T-helper 2 cell treated with Interferon-gamma antibody and Interleukin-4, amounts not matched to agents 5 μg/mL and 100 μg/mL, for 36 hours (primary cell): ENCODE measurements around the gene MIAT.
A peak's percentile ranks its signal among the peaks of the same experiment; 100 is the strongest.

Experiments used
- DNase-seq: peaks from one replicate; pipeline ENCODE4 v3.0.0; 2021; ENCODE audit warnings: low spot score
- H3K27ac Mint-ChIP-seq: one replicate; pipeline ENCODE4 v1.8.0; 2021; ENCODE audit warnings: mild to moderate bottlenecking, mixed read lengths
- H3K27me3 Mint-ChIP-seq: one replicate; pipeline ENCODE4 v1.8.0; 2021; ENCODE audit warnings: low read depth, mixed read lengths
- H3K36me3 Mint-ChIP-seq: one replicate; pipeline ENCODE4 v1.8.0; 2021; ENCODE audit warnings: low read depth, mixed read lengths
- H3K4me1 Mint-ChIP-seq: one replicate; pipeline ENCODE4 v1.8.0; 2021; ENCODE audit warnings: low read depth, mixed read lengths
- H3K4me3 Mint-ChIP-seq: one replicate; pipeline ENCODE4 v1.8.0; 2022; ENCODE audit warnings: mild to moderate bottlenecking, moderate library complexity, mixed read lengths
- H3K9me3 Mint-ChIP-seq: one replicate; pipeline ENCODE4 v1.8.0; 2021; ENCODE audit warnings: mixed read lengths

The MIAT gene

DNA sequence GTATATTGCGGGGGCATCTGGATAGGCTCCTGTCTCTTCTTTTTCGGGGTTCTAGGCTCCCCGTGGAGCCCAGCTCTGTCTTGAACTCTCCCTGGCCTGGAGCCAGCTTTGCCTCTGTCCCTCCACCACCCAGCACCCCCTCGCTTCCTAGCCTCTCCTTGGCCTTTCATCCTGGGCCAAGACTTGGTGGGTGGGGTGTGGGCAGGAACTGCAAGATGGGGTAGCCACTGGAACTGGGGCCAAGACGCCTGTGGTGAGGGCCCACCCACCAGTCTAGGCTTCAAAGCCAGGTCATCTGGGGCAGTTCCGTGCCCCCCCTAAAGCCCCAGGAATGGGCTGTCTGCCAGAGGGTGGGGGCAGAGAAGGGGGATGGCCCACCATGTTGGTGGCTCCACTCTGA lies 37.9 kb upstream of the MIAT start:
- Mint-ChIP-seq H3K27ac (no peak overlapping the region), H3K9me3 (no peaks in the 10 kb centered on the region), H3K36me3 (no peaks in the 10 kb centered on the region), H3K4me1 (peaks cover 6% of the 10 kb centered on the region), H3K27me3 (peaks cover 2% of the 10 kb centered on the region), H3K4me3 (no peak overlapping the region)
- DNase-seq, result no peak

DNA sequence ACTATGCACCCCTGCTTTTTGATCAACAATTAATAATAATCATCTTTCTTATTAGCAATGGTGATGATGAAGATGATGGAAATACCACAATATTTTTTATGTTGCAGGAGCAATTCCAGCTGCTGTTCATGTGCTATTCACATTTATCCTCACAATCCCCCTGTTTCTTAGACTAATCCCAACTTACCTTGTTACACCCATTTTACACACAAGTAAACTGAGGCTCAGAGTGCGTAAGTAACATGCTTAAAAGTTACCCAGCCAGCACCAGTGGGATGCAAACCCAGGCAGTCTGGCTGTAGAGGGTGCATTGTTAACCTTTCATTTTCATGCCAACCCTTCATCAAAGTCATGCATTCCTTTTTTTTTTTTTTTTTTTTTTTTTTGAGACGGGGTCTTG lies 37.2 kb upstream of the MIAT start:
- no peaks in the 10 kb centered on the region for H3K36me3 Mint-ChIP-seq
- DNase-seq, result no peak
- H3K27ac Mint-ChIP-seq, result no peak overlapping the region
- H3K4me1 Mint-ChIP-seq, result peaks cover 5% of the 10 kb centered on the region
- peaks cover 2% of the 10 kb centered on the region for H3K27me3 Mint-ChIP-seq
- no peak overlapping the region for H3K4me3 Mint-ChIP-seq
- H3K9me3 Mint-ChIP-seq, result no peaks in the 10 kb centered on the region

DNA sequence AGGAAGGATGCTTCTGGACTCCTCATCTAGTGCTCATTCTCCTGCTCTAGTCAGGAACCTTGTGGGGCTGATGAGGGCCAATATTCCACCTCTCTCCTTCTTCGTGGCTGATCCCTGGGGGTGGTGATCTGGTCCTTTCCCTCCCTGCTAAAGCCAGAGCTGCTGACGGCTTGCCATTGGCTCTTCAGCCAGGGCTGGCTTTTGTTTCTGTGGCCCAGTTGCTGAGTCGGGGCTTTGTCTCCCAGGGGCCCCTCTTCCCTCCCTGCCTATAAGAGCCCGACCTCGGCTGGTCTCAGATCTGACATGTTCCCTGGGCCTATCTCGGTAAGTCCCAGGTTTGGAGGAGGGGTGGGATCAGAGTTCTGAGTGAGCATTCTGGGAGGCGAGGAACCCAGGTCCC lies 35.7 kb upstream of the MIAT start, which contains the start of gene CRYBA4:
TSS of gene CRYBA4 (plus strand) at position 301 of the 400 bp plus-strand sequence. CDS start 634 bp downstream, outside the sequence.
- no peak within 1 kb of the TSS for H3K27ac Mint-ChIP-seq
- H3K36me3 Mint-ChIP-seq, result no peaks in the 10 kb centered on the region

DNA sequence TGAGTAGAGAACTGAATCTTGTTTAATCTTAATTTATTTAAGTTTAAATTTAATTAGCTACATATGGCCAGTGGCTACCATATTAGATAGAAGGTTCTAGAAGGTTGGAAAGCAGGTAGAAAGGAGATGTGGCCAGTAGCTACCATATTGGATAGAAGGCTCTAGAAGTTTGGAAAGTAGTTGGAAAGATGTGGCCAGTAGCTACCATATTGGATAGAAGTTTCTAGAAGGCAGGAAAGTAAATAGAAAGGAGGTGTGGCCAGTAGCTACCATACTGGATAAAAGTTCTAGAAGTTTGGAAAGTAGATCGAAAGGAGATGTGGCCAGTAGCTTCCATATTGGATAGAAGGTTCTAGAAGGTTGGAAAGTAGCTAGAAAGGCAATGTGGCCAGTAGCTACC lies 33.4 kb upstream of the MIAT start:
- Mint-ChIP-seq H3K27me3 (peaks cover 2% of the 10 kb centered on the region), H3K36me3 (no peaks in the 10 kb centered on the region), H3K9me3 (no peaks in the 10 kb centered on the region), H3K4me3 (no peak overlapping the region), H3K4me1 (peaks cover 5% of the 10 kb centered on the region), H3K27ac (no peak overlapping the region)
- DNase-seq, result no peak

More for the DNA sequence above, 35.7 kb upstream of the MIAT start, which contains the start of gene CRYBA4:
- Mint-ChIP-seq H3K4me3 (no peak within 1 kb of the TSS), H3K27me3 (peaks cover 2% of the 10 kb centered on the region), H3K4me1 (peaks cover 5% of the 10 kb centered on the region), H3K9me3 (no peaks in the 10 kb centered on the region)
- DNase-seq, result no peak

DNA sequence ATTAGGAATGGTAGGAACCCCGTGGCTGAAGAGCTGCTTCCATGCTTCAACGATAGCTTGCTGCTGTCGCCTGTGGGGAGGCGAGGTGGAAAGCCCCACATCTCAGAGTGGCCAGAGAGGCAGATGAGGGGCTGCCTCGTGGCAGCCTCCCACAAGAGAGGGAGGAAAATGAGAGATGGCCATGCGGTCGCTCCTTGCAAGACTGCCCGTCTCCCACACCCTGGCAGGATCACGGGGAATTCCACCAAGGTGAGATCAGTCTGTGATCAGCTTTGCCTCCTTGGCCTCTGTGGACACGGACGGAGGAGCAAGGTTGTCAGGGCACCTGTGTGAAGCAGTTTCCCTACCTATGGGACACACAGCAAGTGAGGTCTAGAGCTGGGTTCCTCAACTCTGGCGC lies 32.6 kb upstream of the MIAT start:
- Mint-ChIP-seq H3K9me3 (no peaks in the 10 kb centered on the region), H3K27me3 (peaks cover 2% of the 10 kb centered on the region), H3K4me1 (peaks cover 5% of the 10 kb centered on the region), H3K27ac (no peak overlapping the region), H3K4me3 (no peak overlapping the region), H3K36me3 (no peaks in the 10 kb centered on the region)
- DNase-seq, result no peak

DNA sequence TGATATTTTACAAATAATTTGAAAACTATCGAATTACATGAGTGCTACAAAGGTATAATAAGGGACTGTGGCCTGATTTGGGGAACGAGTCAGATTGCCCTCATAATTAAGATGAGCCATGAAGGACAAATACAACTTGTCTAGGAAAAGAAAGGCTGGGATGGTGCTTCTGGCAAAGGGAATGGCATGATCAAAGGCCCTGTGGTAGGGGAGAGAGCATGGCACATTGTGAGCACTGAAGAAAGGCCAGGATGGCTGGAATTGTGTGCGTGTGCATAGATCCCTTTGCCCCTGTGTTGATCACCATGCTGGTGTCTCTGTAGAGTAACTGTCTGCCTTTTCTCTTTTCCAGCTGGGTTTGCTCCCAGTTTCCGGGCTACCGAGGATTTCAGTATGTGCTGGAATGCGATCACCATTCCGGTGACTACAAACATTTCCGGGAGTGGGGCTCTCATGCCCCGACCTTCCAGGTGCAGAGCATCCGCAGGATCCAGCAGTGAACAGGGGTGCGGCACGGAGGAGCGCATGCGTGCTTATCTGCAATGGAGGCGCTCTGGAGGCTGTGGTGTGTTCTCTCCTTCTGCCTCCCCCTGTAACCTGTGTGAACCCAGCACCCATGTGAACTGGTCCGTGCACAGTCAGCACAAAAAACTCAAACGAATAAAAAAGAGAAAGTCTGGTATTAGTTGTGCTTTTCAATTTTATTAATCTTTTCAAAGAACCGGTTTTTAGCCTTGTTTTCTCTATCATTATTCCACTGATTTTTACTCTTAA lies 27.2 kb upstream of the MIAT start:
- H3K36me3 Mint-ChIP-seq, result no peaks in the 10 kb centered on the region
- no peak overlapping the region for H3K27ac Mint-ChIP-seq
- DNase-seq, result no peak
- H3K27me3 Mint-ChIP-seq, result peaks cover 6% of the 10 kb centered on the region
- no peak overlapping the region for H3K4me3 Mint-ChIP-seq
- H3K9me3 Mint-ChIP-seq, result peaks cover 4% of the 10 kb centered on the region
- peaks cover 13% of the 10 kb centered on the region for H3K4me1 Mint-ChIP-seq

DNA sequence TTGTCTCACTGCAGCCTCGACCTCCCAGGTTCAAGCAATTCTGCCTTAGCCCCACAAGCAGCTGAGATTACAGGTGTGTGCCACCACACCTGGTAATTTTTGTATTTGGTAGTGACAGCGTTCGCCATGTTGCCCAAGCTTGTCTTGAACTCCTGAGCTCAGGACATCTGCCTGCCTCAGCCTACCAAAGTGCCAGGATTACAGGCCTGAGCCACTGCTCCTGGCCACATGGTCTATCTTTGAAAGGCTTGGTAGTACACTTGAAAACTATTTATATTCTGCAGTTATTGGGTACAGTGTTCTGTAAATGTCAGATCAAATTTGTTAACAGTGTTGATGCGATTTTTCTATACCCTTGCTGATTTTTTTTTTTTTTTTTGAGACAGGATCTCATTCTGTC lies 26.1 kb upstream of the MIAT start:
- no peak overlapping the region for H3K27ac Mint-ChIP-seq
- no peak overlapping the region for H3K4me3 Mint-ChIP-seq
- peaks cover 13% of the 10 kb centered on the region for H3K4me1 Mint-ChIP-seq
- no peak for DNase-seq
- H3K36me3 Mint-ChIP-seq, result no peaks in the 10 kb centered on the region
- H3K27me3 Mint-ChIP-seq, result peaks cover 6% of the 10 kb centered on the region
- peaks cover 4% of the 10 kb centered on the region for H3K9me3 Mint-ChIP-seq

DNA sequence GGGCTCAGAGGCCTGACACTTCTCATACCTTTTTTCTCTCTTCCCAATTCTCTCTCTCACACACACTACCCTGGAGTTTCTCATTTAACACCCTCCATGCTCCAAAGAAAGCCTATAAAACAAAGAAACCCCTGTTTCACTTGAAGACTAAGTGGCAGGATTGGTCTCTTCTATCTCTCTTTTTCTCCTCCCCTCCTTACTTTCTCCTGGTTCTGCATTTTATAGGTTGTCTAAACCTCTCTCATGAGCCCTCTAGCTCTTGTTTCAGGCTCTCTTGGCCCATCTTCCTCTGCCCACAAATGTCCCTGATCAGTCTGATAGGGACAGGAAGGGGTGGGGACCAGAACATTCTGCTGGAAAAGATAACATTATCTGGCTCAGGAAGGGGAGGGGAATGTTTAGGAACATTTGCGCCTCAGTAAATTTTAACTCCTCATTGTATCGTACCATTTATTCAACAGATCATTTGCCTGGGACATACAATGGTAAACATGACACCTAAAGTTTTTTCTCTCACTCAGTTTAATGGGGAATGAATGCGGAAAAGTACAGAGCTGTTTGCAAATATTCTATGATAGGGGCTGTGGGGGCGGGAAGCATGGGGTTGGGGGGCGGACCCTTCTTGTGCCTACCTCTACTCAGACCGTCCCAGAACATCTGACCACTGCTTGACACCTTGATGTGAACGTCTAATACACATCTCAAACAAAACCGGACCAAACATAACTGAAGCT lies 24.8 kb upstream of the MIAT start:
- Mint-ChIP-seq H3K27ac (no peak overlapping the region), H3K27me3 (peaks cover 4% of the 10 kb centered on the region), H3K4me1 (peaks cover 7% of the 10 kb centered on the region), H3K9me3 (peaks cover 4% of the 10 kb centered on the region), H3K4me3 (no peak overlapping the region), H3K36me3 (no peaks in the 10 kb centered on the region)
- no peak for DNase-seq

DNA sequence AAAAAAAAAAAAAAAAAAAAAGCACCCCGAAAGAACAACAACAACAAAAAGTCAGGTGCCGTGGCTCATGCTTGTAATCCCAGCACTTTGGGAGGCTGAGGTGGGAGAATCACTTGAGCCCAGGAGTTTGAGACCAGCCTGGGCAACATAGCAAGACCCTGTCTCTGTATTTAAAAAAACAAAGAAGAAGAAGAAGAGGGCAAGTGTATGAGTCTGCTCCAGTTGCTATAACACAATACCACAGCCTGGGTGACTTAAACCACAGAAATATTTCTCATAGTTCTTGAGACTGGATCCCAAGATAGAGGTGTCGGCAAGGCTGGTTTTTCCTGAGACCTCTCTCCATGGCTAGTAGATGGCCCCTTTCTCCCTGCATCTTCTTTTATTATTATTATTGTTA lies 23.2 kb upstream of the MIAT start:
- Mint-ChIP-seq H3K4me1 (peaks cover 7% of the 10 kb centered on the region), H3K9me3 (peaks cover 4% of the 10 kb centered on the region), H3K27ac (no peak overlapping the region), H3K4me3 (no peak overlapping the region), H3K36me3 (no peaks in the 10 kb centered on the region), H3K27me3 (peaks cover 4% of the 10 kb centered on the region)
- DNase-seq, result no peak

DNA sequence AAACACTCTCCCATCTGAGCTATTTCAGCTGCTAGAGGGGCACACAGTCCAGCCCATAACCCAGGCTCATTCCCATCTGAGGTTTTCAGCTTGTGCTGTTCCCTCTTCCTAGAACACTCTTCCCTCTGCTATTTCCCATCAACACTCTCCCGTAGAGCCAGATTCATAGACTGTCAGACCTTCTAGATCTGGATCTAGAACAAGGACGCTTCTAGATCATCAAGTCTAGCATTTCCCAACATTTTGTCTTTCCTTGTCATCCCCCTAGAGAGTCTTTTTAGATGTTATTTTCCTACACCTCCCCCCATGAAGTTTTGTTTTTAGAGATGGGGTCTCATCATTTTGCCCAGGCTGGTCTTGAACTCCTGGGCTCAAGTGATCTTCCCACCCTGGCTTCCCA lies 22.3 kb upstream of the MIAT start:
- peaks cover 4% of the 10 kb centered on the region for H3K9me3 Mint-ChIP-seq
- no peak overlapping the region for H3K27ac Mint-ChIP-seq
- H3K36me3 Mint-ChIP-seq, result no peaks in the 10 kb centered on the region
- peaks cover 4% of the 10 kb centered on the region for H3K27me3 Mint-ChIP-seq
- no peak overlapping the region for H3K4me3 Mint-ChIP-seq
- no peak for DNase-seq
- H3K4me1 Mint-ChIP-seq, result peaks cover 9% of the 10 kb centered on the region

DNA sequence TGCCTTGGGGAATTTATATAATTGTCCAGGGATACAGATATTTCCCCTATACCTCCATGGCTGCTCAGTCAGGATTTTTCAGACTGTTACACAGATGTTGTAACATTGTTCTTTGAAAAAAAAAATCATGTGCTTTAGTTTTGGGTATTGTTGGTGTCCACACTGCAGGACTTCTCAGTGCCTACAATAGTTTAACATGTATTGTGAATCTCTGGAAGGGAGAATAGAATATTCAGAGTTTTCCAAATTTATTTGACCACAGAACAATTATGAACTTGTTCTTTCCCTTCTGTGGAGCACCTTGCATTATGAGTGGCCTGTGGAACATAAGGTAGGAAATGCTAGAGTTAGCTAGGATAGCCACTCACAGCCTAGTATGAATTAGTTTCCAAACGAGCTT lies 21.1 kb upstream of the MIAT start:
- Mint-ChIP-seq H3K4me1 (peaks cover 9% of the 10 kb centered on the region), H3K36me3 (no peaks in the 10 kb centered on the region), H3K27me3 (peaks cover 4% of the 10 kb centered on the region), H3K4me3 (no peak overlapping the region), H3K9me3 (no peaks in the 10 kb centered on the region), H3K27ac (no peak overlapping the region)
- no peak for DNase-seq

DNA sequence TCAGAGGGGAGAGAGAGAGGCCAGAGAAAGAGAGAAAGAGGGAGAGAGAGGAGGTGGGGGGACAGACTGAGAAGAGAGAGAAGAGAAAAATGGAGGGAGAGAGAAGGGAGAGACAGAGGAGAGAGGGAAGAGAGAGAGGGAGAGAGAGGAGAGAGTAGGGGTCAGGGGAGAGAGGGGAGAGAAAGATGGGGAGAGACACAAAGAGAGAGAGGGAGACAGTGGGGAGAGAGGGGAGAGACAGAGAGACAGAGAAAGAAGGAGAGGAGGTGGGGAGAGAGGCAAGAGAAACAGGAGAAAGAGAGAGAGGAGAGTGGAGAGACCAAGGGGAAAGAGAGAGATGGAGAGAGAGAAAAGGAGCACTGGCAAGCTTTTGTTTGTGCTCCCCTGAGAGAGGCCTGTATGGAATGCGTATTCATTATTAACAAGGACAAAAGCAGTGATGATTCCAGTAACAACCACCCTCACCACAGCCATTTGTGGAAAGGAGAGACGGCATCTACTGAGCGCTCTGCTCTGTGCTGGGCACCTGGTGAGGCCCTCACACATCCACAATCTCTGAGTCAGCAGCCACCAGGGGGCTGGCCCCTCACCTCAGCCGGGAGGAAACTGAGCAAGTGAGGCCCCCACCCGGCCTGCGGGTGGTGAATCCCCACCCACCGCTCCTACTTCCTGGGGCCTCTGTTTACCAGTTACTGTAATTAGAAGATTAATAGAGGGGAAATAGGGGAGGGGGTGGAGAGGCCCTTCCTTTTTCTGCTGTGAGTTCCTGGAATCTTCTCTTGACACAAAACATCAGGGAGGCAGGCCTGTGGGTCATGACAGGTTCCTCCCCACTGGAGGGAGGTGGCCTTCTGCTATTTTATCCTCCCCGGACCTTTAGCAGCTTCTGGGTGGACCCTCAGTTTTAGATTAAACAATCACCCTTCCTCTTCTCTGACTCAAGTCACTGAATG lies 14.6 kb upstream of the MIAT start:
- Mint-ChIP-seq H3K27me3 (peaks cover 2% of the 10 kb centered on the region), H3K27ac (peak overlapping the region; percentile 92), H3K9me3 (no peaks in the 10 kb centered on the region), H3K4me1 (peaks cover 59% of the 10 kb centered on the region), H3K36me3 (no peaks in the 10 kb centered on the region), H3K4me3 (peak overlapping the region; percentile 68)
- peak; percentile 78 for DNase-seq

DNA sequence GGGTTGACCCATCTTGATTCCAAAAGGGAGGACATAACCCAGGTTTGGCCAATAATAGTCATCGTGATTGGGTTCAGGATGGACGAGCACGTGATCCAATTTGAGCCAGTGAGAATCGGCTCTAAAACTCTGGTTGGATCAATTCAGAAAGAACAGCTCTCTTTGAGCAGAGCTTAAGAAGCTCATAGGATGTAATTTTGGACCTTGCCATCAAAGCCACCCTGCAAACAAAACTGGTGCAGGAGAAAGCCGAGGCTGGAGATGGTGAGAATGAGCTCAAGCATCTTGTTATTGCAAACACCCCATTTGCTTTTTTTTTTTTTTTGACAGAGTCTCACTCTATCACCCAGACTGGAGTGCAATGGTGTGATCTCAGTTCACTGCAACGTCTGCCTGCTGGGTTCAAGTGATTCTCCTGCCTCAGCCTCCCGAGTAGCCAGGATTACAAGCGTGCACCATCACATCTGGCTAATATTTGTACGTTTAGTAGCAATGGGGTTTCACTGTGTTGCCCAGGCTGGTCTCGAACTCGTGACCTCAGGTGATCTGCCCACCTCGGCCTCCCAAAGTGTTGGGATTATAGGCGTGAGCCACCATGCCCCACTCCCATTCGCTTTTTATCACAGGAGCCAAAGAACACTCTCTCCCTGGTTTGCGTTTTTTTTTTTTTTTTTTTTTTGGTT lies 13.8 kb upstream of the MIAT start:
- H3K36me3 Mint-ChIP-seq, result no peaks in the 10 kb centered on the region

More for the DNA sequence above, 13.8 kb upstream of the MIAT start:
- peak overlapping the region; percentile 92 for H3K27ac Mint-ChIP-seq
- peaks cover 67% of the 10 kb centered on the region for H3K4me1 Mint-ChIP-seq
- no peaks in the 10 kb centered on the region for H3K9me3 Mint-ChIP-seq
- H3K4me3 Mint-ChIP-seq, result peak overlapping the region; percentile 68
- DNase-seq, result no peak
- peaks cover 2% of the 10 kb centered on the region for H3K27me3 Mint-ChIP-seq
